Activated CD4-positive, alpha-beta T cell treated with anti-CD3 and anti-CD28 coated beads, Interleukin-2, amount 50 U/mL, for 48 hours (primary cell): ENCODE results near the gene NYAP2.

Experiments
- DNase-seq, 2 experiments: peaks; one replicate each; pipeline ENCODE4 v3.0.0-alpha.2; 2020

NYAP2 gene

DNA sequence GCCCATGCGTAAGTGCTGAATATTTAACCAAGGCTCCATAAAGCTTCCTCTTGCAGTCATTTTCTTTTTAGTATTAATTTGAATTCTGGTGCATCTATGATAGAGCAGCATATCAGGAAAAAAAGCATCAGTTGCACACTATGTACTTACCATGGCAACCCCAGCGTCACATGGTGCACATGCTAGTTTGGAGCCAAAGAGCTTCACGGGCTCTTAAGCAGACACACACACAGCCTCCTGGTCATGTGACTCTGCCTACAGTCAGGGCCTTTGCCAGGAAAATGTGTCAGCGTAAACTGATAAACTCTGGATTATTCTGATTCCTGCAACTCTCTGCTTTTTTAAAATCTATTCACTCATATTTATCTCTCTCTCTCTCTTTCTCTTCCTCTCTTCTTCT lies 30.2 kb downstream of the NYAP2 start:
- DNase-seq = no peak

- DNase-seq = no peak
Observed at GRCh38 chr2:225431105-225431863, 31.8 kb downstream of the NYAP2 start.

DNA sequence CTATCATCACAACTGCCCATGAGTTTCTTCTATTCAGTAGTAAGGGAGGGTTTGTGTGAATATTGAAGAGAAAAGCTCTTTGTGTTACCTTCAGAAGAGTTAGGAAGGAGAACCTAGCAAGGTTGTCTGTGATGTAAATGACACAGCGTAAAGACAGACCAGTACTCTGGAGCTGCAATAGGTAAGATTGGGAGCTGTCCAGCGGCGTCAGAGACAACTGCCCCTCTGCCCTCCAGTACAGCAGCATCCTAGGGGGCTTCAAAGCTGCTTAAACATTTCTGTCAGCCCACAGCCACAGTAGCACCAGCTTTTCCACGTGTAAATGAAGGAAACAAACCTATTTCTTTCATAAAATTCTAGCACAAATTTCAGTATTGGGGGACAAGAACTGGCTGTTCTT lies 34.5 kb downstream of the NYAP2 start:
- DNase-seq = no peak

GRCh38 chr2:225437319-225437718 lies 37.8 kb downstream of the NYAP2 start:
- DNase-seq = no peak

- DNase-seq = no peak
Observed at GRCh38 chr2:225438248-225438647, 38.7 kb downstream of the NYAP2 start.

DNA sequence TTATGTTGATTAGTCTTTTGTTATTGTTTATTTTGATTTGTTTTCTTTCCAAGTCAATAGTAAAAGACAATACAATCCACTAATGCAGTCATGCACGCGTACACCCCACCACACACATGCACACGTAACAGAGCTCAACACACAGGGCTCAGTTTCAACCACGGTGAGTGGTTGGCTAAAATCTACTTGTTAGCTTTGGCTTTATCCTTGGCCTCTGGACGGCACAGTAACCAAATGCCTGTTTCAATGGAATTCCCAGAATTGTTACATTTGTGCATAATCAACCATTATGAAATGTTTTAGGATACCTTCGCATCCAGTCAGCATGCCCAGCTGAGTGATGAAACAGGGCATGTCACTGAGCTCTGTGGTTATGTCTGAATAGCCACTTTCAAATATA lies 53.2 kb downstream of the NYAP2 start:
- no peak for DNase-seq

DNA sequence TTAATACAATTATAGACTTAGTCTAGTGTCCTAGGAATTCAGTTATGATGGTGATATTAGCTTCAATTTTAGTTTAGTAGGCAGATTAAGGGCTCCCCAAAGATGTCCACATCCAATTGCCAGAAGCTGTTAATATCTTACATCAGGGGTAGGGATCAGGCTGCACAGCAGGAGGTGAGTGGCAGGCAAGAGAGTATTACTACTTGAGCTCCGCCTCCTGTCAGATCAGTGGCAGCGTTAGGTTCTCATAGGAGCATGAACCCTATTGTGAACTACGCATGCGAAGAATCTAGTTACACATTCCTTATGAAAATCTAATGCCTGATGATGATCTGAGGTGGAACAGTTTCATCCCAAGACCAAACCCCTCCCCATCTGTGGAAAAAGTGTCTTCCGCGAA lies 54.9 kb downstream of the NYAP2 start:
- DNase-seq = no peak

DNA sequence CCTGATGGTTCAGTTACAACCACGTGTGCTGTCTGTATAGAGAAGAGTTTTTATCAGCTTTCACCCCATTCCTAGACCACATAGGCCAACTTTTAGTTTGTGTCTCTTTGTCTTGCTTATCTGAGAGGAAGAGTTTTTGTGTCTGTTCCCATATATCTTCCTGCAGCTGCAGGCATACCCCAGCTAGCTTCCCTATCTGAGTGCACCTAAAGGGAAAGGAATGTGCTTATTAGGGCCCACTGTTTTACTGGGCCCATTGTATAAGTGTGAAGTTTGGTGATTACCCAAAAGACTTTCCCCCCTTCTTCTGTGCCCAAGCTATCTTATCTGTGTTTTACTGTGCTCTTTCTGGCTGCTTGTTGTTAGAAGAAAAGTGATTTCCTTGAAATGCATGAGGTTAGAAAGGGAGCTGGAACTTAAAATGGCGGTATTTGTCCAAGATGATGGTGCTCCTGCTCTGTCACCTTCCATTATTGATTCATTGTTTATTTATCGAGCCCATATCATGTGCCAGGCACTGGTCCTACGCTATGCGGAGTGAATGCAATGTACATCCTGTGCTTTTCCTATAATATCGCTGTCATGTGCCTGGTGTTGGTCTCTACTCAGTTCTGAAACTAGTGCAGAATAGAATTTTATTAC lies 57.2 kb downstream of the NYAP2 start:
- no peak for DNase-seq

GRCh38 chr2:225457482-225457881 lies 58.0 kb downstream of the NYAP2 start:
- DNase-seq = no peak

- DNase-seq = no peak
Observed at GRCh38 chr2:225458431-225459117, 59.1 kb downstream of the NYAP2 start.

- no peak for DNase-seq
Observed at GRCh38 chr2:225462417-225462816, 62.9 kb downstream of the NYAP2 start.

GRCh38 chr2:225462945-225463344 lies 63.4 kb downstream of the NYAP2 start:
- DNase-seq = no peak

DNA sequence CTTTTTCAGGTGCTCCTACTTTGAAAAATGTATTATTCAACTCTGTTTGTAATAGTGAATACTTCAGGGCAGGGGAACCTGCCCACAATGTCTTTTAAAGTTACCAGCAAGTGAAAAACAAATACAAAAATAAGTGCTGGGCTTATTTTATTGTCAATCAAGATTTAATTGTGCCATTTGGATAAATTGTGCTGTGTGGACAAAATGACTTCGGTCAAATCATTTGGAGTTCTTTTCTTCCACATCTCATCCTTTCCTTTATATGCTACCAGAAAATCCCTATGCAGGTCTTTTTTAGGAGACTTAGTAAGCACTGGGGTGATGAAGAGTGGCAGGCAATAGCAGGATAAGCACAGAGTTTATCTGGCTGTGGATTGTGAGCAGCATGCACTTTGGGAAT lies 63.9 kb downstream of the NYAP2 start:
- no peak for DNase-seq

DNA sequence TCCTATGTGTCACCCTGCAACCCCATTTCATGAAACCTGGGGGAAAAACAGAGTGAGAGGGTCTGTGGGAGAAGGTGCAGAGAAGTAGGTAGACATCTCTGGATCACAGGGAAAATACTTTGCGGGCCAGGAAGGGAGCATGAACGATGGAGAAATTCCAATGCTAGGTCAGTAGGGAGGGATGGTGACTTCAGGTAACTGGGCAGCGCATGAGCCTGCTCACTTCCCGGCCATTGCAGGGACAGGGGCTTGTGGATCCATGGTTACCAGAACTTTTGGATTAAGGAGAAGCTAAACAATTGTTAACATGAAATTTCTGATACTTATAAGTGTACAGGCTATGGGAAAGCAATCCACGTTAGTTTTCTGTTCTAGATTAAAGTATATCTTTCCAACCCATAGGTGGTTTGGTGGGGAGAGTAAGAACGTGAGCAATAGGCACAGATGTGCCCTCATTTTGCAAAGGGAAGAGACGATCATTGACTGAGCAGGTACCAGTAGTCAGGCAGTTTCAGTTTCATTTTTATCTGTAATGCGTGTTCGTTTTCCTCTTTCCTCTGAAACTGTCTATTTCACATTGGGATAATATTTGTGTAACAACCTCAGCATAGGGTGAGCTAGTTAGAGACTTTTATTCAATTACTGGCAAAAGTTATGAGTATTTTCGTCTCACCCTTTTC lies 65.0 kb downstream of the NYAP2 start:
- DNase-seq = no peak

GRCh38 chr2:225465827-225466226 lies 66.3 kb downstream of the NYAP2 start:
- no peak for DNase-seq

GRCh38 chr2:225466891-225467604 lies 67.5 kb downstream of the NYAP2 start:
- DNase-seq = no peak

DNA sequence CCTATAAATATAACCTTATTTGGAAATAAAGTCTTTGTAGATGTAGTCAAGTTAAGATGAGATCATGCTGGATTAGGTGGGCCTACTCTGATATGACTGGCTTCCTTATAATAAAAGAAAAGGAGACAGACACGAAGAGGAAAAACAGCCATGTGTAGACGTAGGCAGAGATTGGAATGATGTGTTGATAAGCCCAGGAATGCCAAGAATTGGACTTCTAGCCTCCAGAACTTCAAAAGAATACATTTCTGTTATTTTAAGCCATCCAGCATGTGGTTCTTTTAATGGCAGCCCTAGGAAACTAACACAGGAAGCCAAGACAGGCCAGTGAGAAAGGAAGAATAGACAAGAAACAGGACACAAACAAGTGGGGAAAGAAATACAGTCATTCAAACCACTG lies 68.6 kb downstream of the NYAP2 start:
- DNase-seq = no peak

- DNase-seq = no peak
Observed at GRCh38 chr2:225471039-225471438, 71.5 kb downstream of the NYAP2 start.

GRCh38 chr2:225471482-225471881 lies 72.0 kb downstream of the NYAP2 start:
- no peak for DNase-seq

- no peak for DNase-seq
Observed at GRCh38 chr2:225472161-225472560, 72.7 kb downstream of the NYAP2 start.

DNA sequence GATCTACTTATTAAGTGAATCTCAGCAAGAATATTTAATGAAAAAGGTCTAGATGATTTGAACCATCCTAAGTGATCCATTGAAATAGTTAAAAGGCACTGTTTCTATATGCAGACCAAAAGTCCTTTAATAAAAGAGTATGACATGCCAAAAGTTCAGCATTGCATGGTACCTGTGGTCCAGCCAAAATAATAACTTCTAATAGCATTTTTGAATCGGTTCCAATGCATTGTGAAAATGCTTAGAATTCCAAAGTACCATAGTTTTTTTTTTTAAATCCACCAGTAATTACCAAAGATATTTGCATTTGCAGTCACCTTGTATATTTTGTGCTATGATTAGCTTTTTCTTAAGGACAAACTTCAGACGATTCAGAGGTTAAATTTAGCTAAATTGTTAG lies 79.9 kb downstream of the NYAP2 start:
- DNase-seq = no peak

DNA sequence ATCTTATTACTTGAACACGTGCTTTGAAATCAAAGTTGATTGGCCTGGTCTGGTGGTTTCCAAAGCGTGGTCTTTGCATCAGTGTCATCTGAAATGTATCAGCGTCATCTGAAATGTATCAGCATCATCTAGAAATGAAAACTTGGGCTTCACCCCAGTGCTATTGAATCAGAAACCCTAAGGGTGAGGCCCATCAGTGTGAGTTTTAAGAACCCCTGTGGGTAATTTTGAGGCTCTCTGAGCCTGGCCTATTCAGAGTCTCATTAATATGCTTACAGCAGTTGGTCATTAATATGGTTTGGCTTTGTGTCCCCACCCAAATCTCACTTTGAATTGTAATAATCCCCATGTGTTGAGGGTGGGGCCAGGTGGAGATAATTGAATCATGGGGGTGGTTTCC lies 85.2 kb downstream of the NYAP2 start:
- no peak for DNase-seq

- DNase-seq = no peak
Observed at GRCh38 chr2:225486236-225486635, 86.7 kb downstream of the NYAP2 start.
